GM19035 (cell line): Measurements from ENCODE around the gene C16orf82.
"Not testable (repeated sequence)": the region's sequence is repeated elsewhere in the genome, so short reads cannot be mapped to it uniquely, and the experiment has no call there.

Experiments used
- ATAC-seq: cut with Tn5 transposase; IDR thresholded peaks from one replicate; pipeline ENCODE4 v1.9.1; 2021; ENCODE audit not compliant: unreplicated experiment

C16orf82 gene

GRCh38 chr16:27086031-27086430, 19.3 kb downstream of the C16orf82 start:
- ATAC-seq = not testable (repeated sequence)

- ATAC-seq = no peak
Measured at GRCh38 chr16:27088216-27088615, 21.5 kb downstream of the C16orf82 start.

GRCh38 chr16:27096375-27096774, 29.6 kb downstream of the C16orf82 start:
- no peak for ATAC-seq

GRCh38 chr16:27097800-27098230, 31.1 kb downstream of the C16orf82 start:
- no peak for ATAC-seq

GRCh38 chr16:27098366-27099049, 31.8 kb downstream of the C16orf82 start:
- ATAC-seq = no peak

- no peak for ATAC-seq
Measured at GRCh38 chr16:27102701-27103575, 36.2 kb downstream of the C16orf82 start.

- ATAC-seq = no peak
Measured at GRCh38 chr16:27103954-27104353, 37.2 kb downstream of the C16orf82 start.

GRCh38 chr16:27106305-27106704, 39.6 kb downstream of the C16orf82 start:
- no peak for ATAC-seq

- ATAC-seq = no peak
Measured at GRCh38 chr16:27107185-27107592, 40.5 kb downstream of the C16orf82 start.

- ATAC-seq = no peak
Measured at GRCh38 chr16:27108051-27108770, 41.5 kb downstream of the C16orf82 start.

- no peak for ATAC-seq
Measured at GRCh38 chr16:27108826-27109665, 42.3 kb downstream of the C16orf82 start.

GRCh38 chr16:27109666-27110523, 43.2 kb downstream of the C16orf82 start:
- ATAC-seq = no peak

GRCh38 chr16:27110524-27110896, 43.8 kb downstream of the C16orf82 start:
- no peak for ATAC-seq

GRCh38 chr16:27111486-27111885, 44.8 kb downstream of the C16orf82 start:
- no peak for ATAC-seq

GRCh38 chr16:27112093-27112811, 45.5 kb downstream of the C16orf82 start:
- no peak for ATAC-seq

GRCh38 chr16:27113341-27113841, 46.7 kb downstream of the C16orf82 start:
- peak; percentile 55 for ATAC-seq

GRCh38 chr16:27114006-27114405, 47.3 kb downstream of the C16orf82 start:
- ATAC-seq = no peak

- ATAC-seq = no peak
Measured at GRCh38 chr16:27118526-27118925, 51.8 kb downstream of the C16orf82 start.
